DMS 273 (cell line): ENCODE measurements around the gene MCC.

Source experiments
- DNase-seq: peaks from one replicate; lab custom pipeline; 2025; ENCODE audit not compliant: unreplicated experiment; lab: John Stamatoyannopoulos, UW

Gene MCC

GRCh38 chr5:113020461-113021273 lies 467.6 kb downstream of the MCC start:
- no peak for DNase-seq

- no peak for DNase-seq
These were observed 470.2 kb downstream of the MCC start for GRCh38 chr5:113017881-113018635.

GRCh38 chr5:113005454-113005853 lies 482.8 kb downstream of the MCC start:
- DNase-seq = no peak

GRCh38 chr5:113003763-113004162 lies 484.5 kb downstream of the MCC start:
- DNase-seq = no peak

- no peak for DNase-seq
These were observed 485.8 kb downstream of the MCC start for GRCh38 chr5:113002423-113002822.

GRCh38 chr5:113000466-113000865 lies 487.8 kb downstream of the MCC start:
- DNase-seq = no peak

- DNase-seq = no peak
These were observed 490.0 kb downstream of the MCC start for GRCh38 chr5:112998296-112998695.

GRCh38 chr5:112996830-112997374 lies 491.4 kb downstream of the MCC start:
- DNase-seq = no peak

- DNase-seq = peak; percentile 89
These were observed 492.3 kb downstream of the MCC start for GRCh38 chr5:112995764-112996618.

GRCh38 chr5:112986224-112986623 lies 502.0 kb downstream of the MCC start:
- no peak for DNase-seq

- no peak for DNase-seq
These were observed 504.9 kb downstream of the MCC start for GRCh38 chr5:112983363-112983762.

GRCh38 chr5:112979723-112980122 lies 508.5 kb downstream of the MCC start:
- no peak for DNase-seq

GRCh38 chr5:112978836-112979235 lies 509.4 kb downstream of the MCC start:
- peak; percentile 33 for DNase-seq

GRCh38 chr5:112977440-112977861 lies 510.8 kb downstream of the MCC start:
- peak; percentile 47 for DNase-seq

GRCh38 chr5:112976432-112977309 lies 511.6 kb downstream of the MCC start, which contains the start of gene DCP2:
DCP2 (plus strand) TSS chr5:112976798; CDS start chr5:112976934, 136 bp downstream.
- peak; percentile 100 for DNase-seq

- peak; percentile 55 for DNase-seq
These were observed 512.4 kb downstream of the MCC start for GRCh38 chr5:112975721-112976431.

GRCh38 chr5:112974901-112975300 lies 513.4 kb downstream of the MCC start:
- no peak for DNase-seq

- DNase-seq = no peak
These were observed 514.3 kb downstream of the MCC start for GRCh38 chr5:112973904-112974303.

GRCh38 chr5:112973036-112973435 lies 515.2 kb downstream of the MCC start:
- no peak for DNase-seq
